Endothelial cell of umbilical vein (primary cell): Measurements from ENCODE around the gene ZMYM3. TPM values are rescaled to one million over a fixed set of nuclear protein-coding genes. Genes with fewer than 3 reads are reported as not detected.

ENCODE experiments used
- BruUV-seq: library from RNA; stranded (reverse); fragments of 400-500 nt; replicated peaks from 2 replicates; lab custom pipeline; 2021; lab: Mats Ljungman, UMichigan
- CTCF ChIA-PET: fragments of 300-600, 350-600 bp; sonication (Branson Sonifier 250); formaldehyde crosslinking; loops from one replicate; lab custom pipeline; 2021; ENCODE audit warnings: antibody characterized with exemption, inconsistent platforms; lab: Charles Lee
- POLR2A ChIA-PET: fragments of 300-600, 350-600 bp; sonication (Branson Sonifier 250); formaldehyde crosslinking; loops from one replicate; lab custom pipeline; 2021; ENCODE audit warnings: antibody characterized with exemption, inconsistent platforms; lab: Charles Lee
- DNase-seq: peaks from one replicate; pipeline ENCODE4 v3.0.0-alpha.2; 2011; ENCODE audit warnings: low read depth, low spot score
- FAIRE-seq: peaks from 2 replicates; lab custom pipeline; 2011; peaks lifted over from hg19 to GRCh38; lab: Jason Lieb, UNC
- H2AFZ ChIP-seq: 2 replicates; pipeline ENCODE4 v1.6.0; 2012; ENCODE audit warnings: low read depth, low read length, control low read depth, inconsistent platforms
- H3K27ac ChIP-seq: 2 replicates; pipeline ENCODE4 v1.5.1; 2011; ENCODE audit warnings: low read depth, mild to moderate bottlenecking, control low read depth, low read length, moderate library complexity; ENCODE audit not compliant: insufficient read depth
- H3K27me3 ChIP-seq, 2 experiments: 2 replicates each; pipeline versions ENCODE4 v1.6.0 to v1.6.1; 2011; ENCODE audit warnings: low read length in 2 of 2, mixed read lengths in 1 of 2; ENCODE audit not compliant: control insufficient read depth in 2 of 2, insufficient read depth in 2 of 2
- H3K36me3 ChIP-seq, 2 experiments: 2 replicates in 1 of 2; 3 replicates in 1 of 2; pipeline ENCODE4 v1.5.1; 2011; ENCODE audit warnings: low read length in 2 of 2, mild to moderate bottlenecking in 1 of 2, moderate library complexity in 1 of 2; ENCODE audit not compliant: control insufficient read depth in 2 of 2, insufficient read depth in 2 of 2; ENCODE audit errors: extremely low read depth in 1 of 2
- H3K4me1 ChIP-seq: 3 replicates; pipeline ENCODE4 v1.5.1; 2011; ENCODE audit warnings: mild to moderate bottlenecking, low read length; ENCODE audit not compliant: control insufficient read depth, insufficient read depth; ENCODE audit errors: extremely low read depth
- H3K4me2 ChIP-seq: 2 replicates; pipeline ENCODE4 v1.6.1; 2011; ENCODE audit warnings: low read length, control low read depth, mixed read lengths; ENCODE audit not compliant: insufficient read depth
- H3K4me3 ChIP-seq, 3 experiments: fragments of 200-600 bp in 1 of 3; sonication (generic), shearing (Covaris generic) in 1 of 3; replicated peaks in 1 of 3; 2 replicates each; pipeline ENCODE4 v1.5.1; 2011 to 2016; ENCODE audit warnings: control low read depth in 3 of 3, low read length in 3 of 3, mild to moderate bottlenecking in 2 of 3, inconsistent platforms in 1 of 3, low read depth in 1 of 3, moderate library complexity in 1 of 3; ENCODE audit not compliant: insufficient read depth in 1 of 3
- H3K79me2 ChIP-seq: 2 replicates; pipeline ENCODE4 v1.6.0; 2012; ENCODE audit warnings: low read length, inconsistent platforms; ENCODE audit not compliant: control insufficient read depth, insufficient read depth
- H3K9ac ChIP-seq: replicated peaks from 2 replicates; pipeline ENCODE3; 2011; ENCODE audit warnings: low read length, control low read depth; ENCODE audit not compliant: insufficient read depth; ENCODE audit errors: extremely low read depth
- H3K9me1 ChIP-seq: replicated peaks from 3 replicates; pipeline ENCODE4 v1.6.0; 2011; ENCODE audit warnings: mild to moderate bottlenecking, low read length; ENCODE audit not compliant: control insufficient read depth, insufficient read depth; ENCODE audit errors: extremely low read depth
- H3K9me3 ChIP-seq: replicated peaks from 2 replicates; pipeline ENCODE4 v1.5.1; 2012; ENCODE audit warnings: low read length, inconsistent platforms; ENCODE audit not compliant: control insufficient read depth, insufficient read depth
- H4K20me1 ChIP-seq: replicated peaks from 2 replicates; pipeline ENCODE3; 2011; ENCODE audit warnings: mild to moderate bottlenecking, low read length; ENCODE audit not compliant: control insufficient read depth, insufficient read depth; ENCODE audit errors: extremely low read depth
- CTCF ChIP-seq, 2 donors: IDR thresholded peaks; 1 replicate in 1 of 2; 2 replicates in 1 of 2; pipeline ENCODE4 v1.5.1; 2011; ENCODE audit warnings: low read length in 2 of 2, mild to moderate bottlenecking in 2 of 2, moderate library complexity in 2 of 2, control low read depth in 1 of 2, inconsistent platforms in 1 of 2, low read depth in 1 of 2; ENCODE audit not compliant: insufficient read depth in 1 of 2; ENCODE audit errors: extremely low read depth in 1 of 2
- EZH2 ChIP-seq: IDR thresholded peaks from 2 replicates; pipeline ENCODE4 v1.6.1; 2012; ENCODE audit warnings: borderline replicate concordance, low read depth, mild to moderate bottlenecking, moderate library complexity, low read length, inconsistent platforms; ENCODE audit not compliant: severe bottlenecking
- FOS ChIP-seq: IDR thresholded peaks from 2 replicates; pipeline ENCODE4 v1.6.1; 2011; ENCODE audit warnings: mild to moderate bottlenecking, low read length, moderate library complexity, borderline replicate concordance; ENCODE audit not compliant: insufficient read depth
- GATA2 ChIP-seq: IDR thresholded peaks from 2 replicates; pipeline ENCODE4 v1.7.0; 2011; ENCODE audit warnings: low read depth, mild to moderate bottlenecking, moderate library complexity, mixed read lengths, low read length; ENCODE audit not compliant: insufficient read length, insufficient read depth
- JUN ChIP-seq: IDR thresholded peaks from 2 replicates; pipeline ENCODE4 v1.6.1; 2011; ENCODE audit warnings: borderline replicate concordance, low read depth; ENCODE audit not compliant: insufficient read length, insufficient read depth
- MAX ChIP-seq: IDR thresholded peaks from 2 replicates; pipeline ENCODE4 v1.6.1; 2011; ENCODE audit not compliant: insufficient read depth, insufficient read length
- MYC ChIP-seq: IDR thresholded peaks from one replicate; pipeline ENCODE4 v1.6.1; 2011; ENCODE audit warnings: mild to moderate bottlenecking, low read depth, low read length
- POLR2A ChIP-seq: IDR thresholded peaks from 2 replicates; pipeline ENCODE4 v1.6.1; 2012; ENCODE audit warnings: low read depth, mild to moderate bottlenecking, control low read depth, low read length
- POLR2AphosphoS5 ChIP-seq: IDR thresholded peaks from 2 replicates; pipeline ENCODE4 v1.6.1; 2012; ENCODE audit warnings: low read depth, mild to moderate bottlenecking, control low read depth, low read length, moderate library complexity; ENCODE audit not compliant: insufficient read depth
- dilution Hi-C: fragments of 300-500 bp; cut with MboI; formaldehyde crosslinking; loops from one replicate; pipeline ENCODE4 v1.15.0; 2019; ENCODE audit warnings: low sequenced_read_pairs; ENCODE audit not compliant: extremely low pct_ligation_motif_present
- intact Hi-C: fragments of 100-400 bp; cut with micrococcal nuclease; formaldehyde crosslinking; loops from one replicate; pipeline ENCODE4 v1.10.0; 2022
- polyA plus RNA-seq, 4 experiments: library from polyadenylated mRNA; depleted of rRNA in 3 of 4; stranded (reverse) in 3 of 4; unstranded in 1 of 4; fragments of >200 nt; gene quantifications; 2 replicates each; pipeline versions ENCODE4 v1.2.1 to v1.2.3, GENCODE V29; 2011 to 2012; ENCODE audit warnings: missing spikeins in 1 of 4
- total RNA-seq: library from RNA; stranded (reverse); gene quantifications from 2 replicates; pipeline ENCODE4 v1.2.3, GENCODE V29; 2021

The ZMYM3 gene
- total and polyA plus RNA-seq, 2 donors (not counting 3 experiments of a cell fraction or from before 2014, with no cell fraction given) = 26.5 to 32.9 TPM

- no peak overlapping the region for H3K4me2 ChIP-seq
- POLR2A ChIA-PET = no interaction called here
- TF ChIP-seq POLR2A (no peak), POLR2AphosphoS5 (no peak), CTCF (IDR thresholded peaks at IDR 0.05; ENCODE audit: extremely low read depth in 1 of 2, insufficient read depth in 1 of 2, low read depth in 1 of 2, low read length in 2 of 2) (no peak), MYC (no peak), GATA2 (no peak), FOS (no peak), JUN (no peak), MAX (no peak), EZH2 (no peak)
- H3K9me3 ChIP-seq = no peaks in the 10 kb centered on the region
- no peaks in the 10 kb centered on the region for H4K20me1 ChIP-seq
- H3K9me1 ChIP-seq = no peaks in the 10 kb centered on the region
- BruUV-seq = no TSS peak
- dilution Hi-C loops = no loop called here
- no peaks in the 10 kb centered on the region for H3K27me3 ChIP-seq
- H3K4me3 ChIP-seq = no peak overlapping the region
- H3K27ac ChIP-seq = no peak overlapping the region
- H3K79me2 ChIP-seq = peaks cover 7% of the 10 kb centered on the region
- DNase-seq (no peak), FAIRE-seq (no peak)
- intact Hi-C loops = no loop called here
- H2AFZ ChIP-seq = no peak overlapping the region
- CTCF ChIA-PET = no interaction called here
- peaks cover 8% of the 10 kb centered on the region for H3K4me1 ChIP-seq
- H3K36me3 ChIP-seq = peaks cover 0 to 26% of the 10 kb centered on the region in 2 experiments
- H3K9ac ChIP-seq = no peak overlapping the region
These were observed 2.4 kb downstream of the ZMYM3 start for GRCh38 chrX:71251466-71251973.
